ENCODE results near the gene TASOR2. TPM values are rescaled to one million over a fixed set of nuclear protein-coding genes. Genes with fewer than 3 reads are reported as not detected.

Gene TASOR2
- polyA plus RNA-seq, 1 experiment = 54.1 TPM

GRCh38 chr10:5709865-5710264 lies 25.2 kb downstream of the TASOR2 start:
- ChIA-PET POLR2A (no interaction called here), CTCF (no interaction called here)
- no peak overlapping the region for H3K27ac ChIP-seq (ENCODE audit: low read depth, low read length)
- no peak for DNase-seq (ENCODE audit: low read depth, low spot score)
- H3K9me3 ChIP-seq (ENCODE audit: control insufficient read depth, insufficient read depth, low read length) = no peaks in the 10 kb centered on the region
- TF ChIP-seq CTCF (IDR thresholded peaks at IDR 0.05; ENCODE audit: low read depth, low read length) = no peak
- no peak overlapping the region for H3K4me3 ChIP-seq (ENCODE audit: low read depth, low read length)
- no peaks in the 10 kb centered on the region for H3K27me3 ChIP-seq (ENCODE audit: control insufficient read depth, insufficient read depth, low read length)

- ChIA-PET POLR2A (no interaction called here), CTCF (interaction anchor here (1.0 kb wide), 1 partner anchor 81 kb away, joined by 4 read pairs; no protein-coding TSS in a partner anchor)
- Histone ChIP-seq H3K9me3 (ENCODE audit: control insufficient read depth, insufficient read depth, low read length) (no peaks in the 10 kb centered on the region), H3K27ac (ENCODE audit: low read depth, low read length) (no peak overlapping the region), H3K4me3 (ENCODE audit: low read depth, low read length) (no peak overlapping the region), H3K27me3 (ENCODE audit: control insufficient read depth, insufficient read depth, low read length) (no peaks in the 10 kb centered on the region)
- no peak for TF ChIP-seq CTCF (IDR thresholded peaks at IDR 0.05; ENCODE audit: low read depth, low read length)
- no peak for DNase-seq (ENCODE audit: low read depth, low spot score)
Measured at GRCh38 chr10:5710859-5711258, 26.2 kb downstream of the TASOR2 start.

GRCh38 chr10:5711642-5712041 lies 27.0 kb downstream of the TASOR2 start:
- no peak overlapping the region for H3K4me3 ChIP-seq (ENCODE audit: low read depth, low read length)
- no peak for DNase-seq (ENCODE audit: low read depth, low spot score)
- TF ChIP-seq CTCF (IDR thresholded peaks at IDR 0.05; ENCODE audit: low read depth, low read length) = no peak
- no peak overlapping the region for H3K27ac ChIP-seq (ENCODE audit: low read depth, low read length)
- ChIA-PET CTCF (no interaction called here), POLR2A (no interaction called here)
- H3K27me3 ChIP-seq (ENCODE audit: control insufficient read depth, insufficient read depth, low read length) = no peaks in the 10 kb centered on the region
- H3K9me3 ChIP-seq (ENCODE audit: control insufficient read depth, insufficient read depth, low read length) = no peaks in the 10 kb centered on the region

- ChIA-PET CTCF (no interaction called here), POLR2A (no interaction called here)
- H3K27me3 ChIP-seq (ENCODE audit: control insufficient read depth, insufficient read depth, low read length) = no peaks in the 10 kb centered on the region
- no peaks in the 10 kb centered on the region for H3K9me3 ChIP-seq (ENCODE audit: control insufficient read depth, insufficient read depth, low read length)
- H3K4me3 ChIP-seq (ENCODE audit: low read depth, low read length) = no peak overlapping the region
- TF ChIP-seq CTCF (IDR thresholded peaks at IDR 0.05; ENCODE audit: low read depth, low read length) = no peak
- H3K27ac ChIP-seq (ENCODE audit: low read depth, low read length) = no peak overlapping the region
- DNase-seq (ENCODE audit: low read depth, low spot score) = no peak
Measured at GRCh38 chr10:5719546-5719945, 34.9 kb downstream of the TASOR2 start.

GRCh38 chr10:5720182-5720581 lies 35.5 kb downstream of the TASOR2 start:
- POLR2A ChIA-PET = no interaction called here
- H3K27me3 ChIP-seq (ENCODE audit: control insufficient read depth, insufficient read depth, low read length) = no peaks in the 10 kb centered on the region
- DNase-seq (ENCODE audit: low read depth, low spot score) = no peak
- TF ChIP-seq CTCF (IDR thresholded peaks at IDR 0.05; ENCODE audit: low read depth, low read length) = no peak
- CTCF ChIA-PET = no interaction called here
- H3K9me3 ChIP-seq (ENCODE audit: control insufficient read depth, insufficient read depth, low read length) = no peaks in the 10 kb centered on the region
- no peak overlapping the region for H3K4me3 ChIP-seq (ENCODE audit: low read depth, low read length)
- H3K27ac ChIP-seq (ENCODE audit: low read depth, low read length) = no peak overlapping the region

Measured in AG04450 (cell line).